ENCODE data around the gene BARHL2. TPM values are rescaled to one million over a fixed set of nuclear protein-coding genes. Genes with fewer than 3 reads are reported as not detected.

The BARHL2 gene
- total RNA-seq (2021; ENCODE audit: unreplicated experiment) (not detected), Bru-seq, nascent RNA (not detected), BruChase-seq, experiment 1, labeled RNA remaining after a 6-hour chase (not detected), BruChase-seq, experiment 2, labeled RNA remaining after a 2-hour chase (percentile 10 among the genes with signal in this experiment)
- polyA plus RNA-seq (2012), result not detected in 2 replicates
- long read RNA-seq, result 0 reads

- ChIA-PET POLR2A (no interaction called here), CTCF (no interaction called here), RAD21 (ENCODE audit: low non-redundant PET in 1 of 2, low total read pairs in 2 of 2, uncharacterized antibody in 2 of 2, unreplicated experiment in 2 of 2) (no interaction called here)
- no peak for TF ChIP-seq FOSL1 (IDR thresholded peaks at IDR 0.05; ENCODE audit: low read depth)
- no peak for TF ChIP-seq POLR2AphosphoS5 (IDR thresholded peaks at IDR 0.05; ENCODE audit: low read depth, low read length)
- TF ChIP-seq ELF1 (IDR thresholded peaks at IDR 0.05; ENCODE audit: borderline replicate concordance, low read depth), result no peak
- no peak for TF ChIP-seq SP1 (IDR thresholded peaks at IDR 0.05; ENCODE audit: low read depth)
- Histone ChIP-seq H3K9me3 (ENCODE audit: control insufficient read depth in 1 of 2, insufficient read depth in 1 of 2, low read depth in 1 of 2, low read length in 2 of 2) (no peaks in the 10 kb centered on the region), H3K79me2 (ENCODE audit: insufficient read depth, low read length) (no peaks in the 10 kb centered on the region), H3K4me2 (ENCODE audit: low read length) (no peak within 1 kb of the TSS), H3K27ac (ENCODE audit: low read depth, low read length) (no peak within 1 kb of the TSS), H3K4me3 (replicated peaks in 1 of 2; ENCODE audit: low read depth in 1 of 2, low read length in 2 of 2) (no peak within 1 kb of the TSS), H3K9me2 (ENCODE audit: insufficient read depth) (no peaks in the 10 kb centered on the region), H2AFZ (ENCODE audit: low read depth, low read length, poor library complexity, severe bottlenecking) (no peak within 1 kb of the TSS), H3K36me3 (ENCODE audit: control insufficient read depth in 1 of 2, insufficient read depth in 2 of 2, low read length in 2 of 2) (no peaks in the 10 kb centered on the region), H3K4me1 (ENCODE audit: control insufficient read depth in 1 of 2, insufficient read depth in 2 of 2, low read length in 2 of 2) (peaks cover 0 to 1% of the 10 kb centered on the region in 2 experiments; a peak in 1 of 4 replicates), H3K27me3 (ENCODE audit: insufficient read depth, low read length) (peaks cover 21% of the 10 kb centered on the region), H3K9ac (ENCODE audit: low read length) (no peak within 1 kb of the TSS), H4K20me1 (ENCODE audit: insufficient read depth) (no peaks in the 10 kb centered on the region)
- intact Hi-C loops (cut with micrococcal nuclease), result no loop called here
- BruUV-seq (replicated peaks), result no TSS peak
- ATAC-seq (no peak), DNase-seq (ENCODE audit: low read depth, low spot score) (no peak)
Measured at GRCh38 chr1:90716552-90717355, at the start of gene BARHL2. TSS of gene BARHL2 (minus strand) at chr1:90717302. CDS start at chr1:90717195, 107 bp downstream.

DNA sequence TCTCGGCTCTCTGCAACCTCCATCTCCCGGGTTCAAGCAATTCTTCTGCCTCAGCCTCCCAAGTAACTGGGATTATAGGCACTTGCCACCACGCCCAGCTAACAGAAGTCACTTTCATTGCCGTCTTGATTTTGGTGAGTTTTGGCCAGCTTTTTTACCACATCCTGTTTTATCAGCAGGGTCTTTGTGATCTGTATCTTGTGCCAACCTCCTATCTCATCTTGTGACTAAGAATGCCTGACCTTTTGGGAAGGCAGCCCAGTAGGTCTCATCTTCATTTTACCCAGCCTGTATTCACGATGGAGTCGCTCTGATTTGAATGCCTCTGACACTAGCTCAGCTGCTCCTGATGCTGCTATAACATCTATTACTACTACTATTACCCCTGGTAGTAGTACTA, 46.8 kb upstream of the BARHL2 start:
- Histone ChIP-seq H3K27ac (ENCODE audit: low read depth, low read length) (no peak overlapping the region), H3K9ac (ENCODE audit: low read length) (no peak overlapping the region), H4K20me1 (ENCODE audit: insufficient read depth) (no peaks in the 10 kb centered on the region), H3K4me1 (ENCODE audit: control insufficient read depth in 1 of 2, insufficient read depth in 2 of 2, low read length in 2 of 2) (no peaks in the 10 kb centered on the region), H3K9me3 (ENCODE audit: control insufficient read depth in 1 of 2, insufficient read depth in 1 of 2, low read depth in 1 of 2, low read length in 2 of 2) (no peaks in the 10 kb centered on the region), H3K4me3 (replicated peaks in 1 of 2; ENCODE audit: low read depth in 1 of 2, low read length in 2 of 2) (no peak overlapping the region), H2AFZ (ENCODE audit: low read depth, low read length, poor library complexity, severe bottlenecking) (no peak overlapping the region), H3K4me2 (ENCODE audit: low read length) (no peak overlapping the region), H3K36me3 (ENCODE audit: control insufficient read depth in 1 of 2, insufficient read depth in 2 of 2, low read length in 2 of 2) (no peaks in the 10 kb centered on the region), H3K9me2 (ENCODE audit: insufficient read depth) (no peaks in the 10 kb centered on the region), H3K79me2 (ENCODE audit: insufficient read depth, low read length) (no peaks in the 10 kb centered on the region), H3K27me3 (ENCODE audit: insufficient read depth, low read length) (0 out of 2 replicates have a peak, but pooled peaks cover 3% of the 10 kb centered on the region)
- ChIA-PET CTCF (no interaction called here), POLR2A (no interaction called here), RAD21 (ENCODE audit: low non-redundant PET in 1 of 2, low total read pairs in 2 of 2, uncharacterized antibody in 2 of 2, unreplicated experiment in 2 of 2) (no interaction called here)
- no peak for DNase-seq (ENCODE audit: low read depth, low spot score)
- no peak for ATAC-seq
- intact Hi-C loops (cut with micrococcal nuclease), result loop anchor here (1.0 kb wide), 1 partner anchor 13 kb away; no protein-coding TSS in a partner anchor
- TF ChIP-seq, protein P1, sequence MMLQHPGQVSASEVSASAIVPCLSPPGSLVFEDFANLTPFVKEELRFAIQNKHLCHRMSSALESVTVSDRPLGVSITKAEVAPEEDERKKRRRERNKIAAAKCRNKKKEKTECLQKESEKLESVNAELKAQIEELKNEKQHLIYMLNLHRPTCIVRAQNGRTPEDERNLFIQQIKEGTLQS (IDR thresholded peaks at IDR 0.05), result no peak
- no peak for TF ChIP-seq SP1 (IDR thresholded peaks at IDR 0.05; ENCODE audit: low read depth)
- TF ChIP-seq FOSL1 (IDR thresholded peaks at IDR 0.05; ENCODE audit: low read depth), result no peak
- TF ChIP-seq, protein P2, sequence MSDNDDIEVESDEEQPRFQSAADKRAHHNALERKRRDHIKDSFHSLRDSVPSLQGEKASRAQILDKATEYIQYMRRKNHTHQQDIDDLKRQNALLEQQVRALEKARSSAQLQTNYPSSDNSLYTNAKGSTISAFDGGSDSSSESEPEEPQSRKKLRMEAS (IDR thresholded peaks at IDR 0.05), result no peak
- TF ChIP-seq ZFX (IDR thresholded peaks at IDR 0.05), result no peak
- TF ChIP-seq ZBTB33 (IDR thresholded peaks at IDR 0.05; ENCODE audit: extremely low read depth, insufficient replicate concordance, low read length), result no peak
- TF ChIP-seq EZH2phosphoT487 (IDR thresholded peaks at IDR 0.05; ENCODE audit: borderline replicate concordance), result no peak
- no peak for TF ChIP-seq ELF1 (IDR thresholded peaks at IDR 0.05; ENCODE audit: borderline replicate concordance, low read depth)
- no peak for TF ChIP-seq SIN3A (IDR thresholded peaks at IDR 0.05; ENCODE audit: low read depth)
- no peak for TF ChIP-seq POLR2AphosphoS5 (IDR thresholded peaks at IDR 0.05; ENCODE audit: low read depth, low read length)
- no peak for TF ChIP-seq ZNF274 (IDR thresholded peaks at IDR 0.05; ENCODE audit: low read depth, low read length)
- no peak for TF ChIP-seq TCF7L2 (IDR thresholded peaks at IDR 0.05; ENCODE audit: borderline replicate concordance, extremely low read depth, insufficient read depth, insufficient read length)
- no peak for TF ChIP-seq RAD21 (IDR thresholded peaks at IDR 0.05; ENCODE audit: low read depth)
- no TSS peak for BruUV-seq (replicated peaks)
